Measurements from ENCODE around the gene TM4SF1.

Gene TM4SF1, protein sequence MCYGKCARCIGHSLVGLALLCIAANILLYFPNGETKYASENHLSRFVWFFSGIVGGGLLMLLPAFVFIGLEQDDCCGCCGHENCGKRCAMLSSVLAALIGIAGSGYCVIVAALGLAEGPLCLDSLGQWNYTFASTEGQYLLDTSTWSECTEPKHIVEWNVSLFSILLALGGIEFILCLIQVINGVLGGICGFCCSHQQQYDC

DNA sequence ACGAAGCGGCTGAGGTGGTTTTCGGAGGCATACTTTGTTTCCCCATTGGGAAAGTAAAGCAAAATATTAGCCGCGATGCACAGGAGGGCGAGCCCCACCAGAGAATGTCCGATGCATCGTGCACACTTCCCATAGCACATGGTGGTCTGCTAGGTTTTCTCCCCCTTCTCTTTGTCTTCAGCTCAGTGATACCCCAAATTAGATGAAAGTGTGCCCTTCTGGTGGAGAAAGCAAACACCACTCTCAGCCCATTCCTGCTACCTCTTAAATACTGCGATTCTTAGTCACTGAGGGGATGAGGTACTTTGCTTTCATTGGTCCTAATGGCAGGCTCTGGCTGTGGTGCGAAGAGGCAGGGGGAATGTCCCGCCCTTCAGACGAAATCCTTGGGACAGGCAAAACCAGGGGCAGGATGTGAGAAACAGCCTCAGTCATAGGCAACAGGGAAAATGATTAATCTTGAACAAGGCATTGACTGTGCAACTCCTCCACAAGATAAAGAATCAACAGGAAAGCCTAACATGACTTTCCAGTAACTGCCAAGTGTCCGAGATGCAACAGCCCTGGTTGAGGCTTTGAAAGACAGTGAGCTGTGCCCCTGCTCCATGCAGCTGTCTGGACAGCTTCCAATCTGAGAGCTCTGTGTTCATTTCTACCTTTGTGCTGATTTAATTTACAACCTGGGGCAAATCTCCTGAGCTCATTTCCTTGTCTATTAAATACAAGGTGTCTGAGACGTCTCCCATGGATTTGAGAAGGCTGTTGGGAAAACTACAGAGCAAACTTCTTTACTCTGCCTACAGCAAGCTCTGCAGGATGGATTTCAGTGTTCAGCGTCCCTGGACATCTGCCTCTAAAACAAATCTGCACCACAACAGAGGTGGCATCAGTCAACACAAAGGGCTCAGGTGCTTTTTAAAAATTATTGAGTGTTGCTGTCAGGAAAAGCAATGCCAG is at the start of gene TM4SF1:
Gene TM4SF1, minus strand, starts transcription at position 242 of the 957 bp plus-strand sequence. Its CDS starts 102 bp downstream, at position 140.
- peak; percentile 99 for DNase-seq (ENCODE audit: low spot score)

DNA sequence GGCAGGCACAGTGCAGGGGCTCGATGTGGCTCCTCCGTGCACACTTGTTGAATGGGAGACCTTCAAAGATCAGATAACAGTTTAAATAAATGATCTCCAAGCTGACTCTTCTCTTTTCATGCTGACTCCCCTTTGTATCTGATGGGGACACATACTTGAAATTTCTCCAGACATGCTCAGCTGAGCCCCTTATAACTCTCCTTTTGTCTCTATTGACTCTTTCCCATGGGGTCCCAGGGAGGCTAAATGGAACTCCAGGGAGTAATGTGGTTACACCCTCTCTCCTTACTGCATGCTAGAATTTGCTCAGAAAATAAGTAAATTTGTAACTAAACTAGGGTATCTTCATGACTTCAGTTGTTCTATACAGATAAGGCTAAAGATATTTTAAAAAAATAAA is 48.9 kb upstream of the TM4SF1 start:
- DNase-seq (ENCODE audit: low spot score) = no peak

DNA sequence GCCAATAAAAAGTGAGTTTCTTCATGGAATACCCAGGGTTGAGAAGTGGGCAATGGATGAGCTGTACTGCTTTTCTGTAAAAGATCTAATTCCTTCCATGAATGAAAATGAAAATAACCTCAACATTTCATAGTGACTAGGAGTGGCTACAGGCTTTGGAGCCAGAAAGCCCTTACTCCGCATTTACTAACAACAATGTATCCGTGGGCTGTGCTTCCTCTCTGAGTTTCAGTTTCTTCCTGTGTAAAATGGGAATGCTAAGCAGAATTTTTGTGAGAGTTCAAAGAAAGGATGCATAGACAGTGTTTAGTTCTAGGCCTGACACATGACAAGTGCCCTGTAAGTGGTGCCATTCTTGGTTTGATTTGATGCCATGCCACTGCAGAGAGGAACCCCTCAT is 47.5 kb upstream of the TM4SF1 start:
- no peak for DNase-seq (ENCODE audit: low spot score)

DNA sequence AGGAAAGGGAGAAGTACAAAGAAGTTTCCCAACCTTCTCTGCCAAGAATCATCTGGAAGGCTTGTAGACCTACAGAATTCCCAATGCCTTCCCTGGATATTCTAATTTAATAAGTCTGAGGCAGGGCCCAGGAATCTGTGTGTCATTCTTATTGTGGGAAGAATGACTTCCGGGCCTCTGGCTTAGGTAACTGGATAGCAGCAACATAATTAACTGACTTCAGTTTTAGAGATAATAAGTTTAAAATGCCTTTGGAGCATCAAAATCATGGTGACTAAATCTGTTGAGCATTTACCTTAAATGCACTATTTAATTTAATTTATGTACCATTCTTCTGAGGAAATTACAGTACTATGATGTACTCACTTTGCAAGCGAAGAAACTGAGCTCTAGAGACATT is 44.3 kb upstream of the TM4SF1 start:
- DNase-seq (ENCODE audit: low spot score) = no peak

DNA sequence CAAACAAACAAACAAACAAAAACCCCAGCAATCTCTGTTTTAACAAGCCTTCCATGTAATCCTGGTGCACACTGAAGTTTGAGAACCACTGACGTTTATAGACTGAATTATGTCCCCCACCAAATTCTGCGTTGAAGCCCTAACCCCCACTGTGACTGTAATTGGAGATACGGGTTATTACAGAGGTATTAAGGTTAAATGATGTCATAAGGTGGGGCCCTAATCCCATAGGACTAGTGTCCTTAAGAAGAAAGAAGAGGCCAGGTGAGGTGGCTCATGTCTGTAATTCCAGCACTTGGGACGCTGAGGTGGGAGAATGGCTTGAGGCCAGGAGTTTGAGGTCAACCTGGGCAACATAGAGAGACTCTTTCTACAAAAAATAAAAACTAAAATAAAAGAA is 42.4 kb upstream of the TM4SF1 start:
- DNase-seq (ENCODE audit: low spot score) = no peak

DNA sequence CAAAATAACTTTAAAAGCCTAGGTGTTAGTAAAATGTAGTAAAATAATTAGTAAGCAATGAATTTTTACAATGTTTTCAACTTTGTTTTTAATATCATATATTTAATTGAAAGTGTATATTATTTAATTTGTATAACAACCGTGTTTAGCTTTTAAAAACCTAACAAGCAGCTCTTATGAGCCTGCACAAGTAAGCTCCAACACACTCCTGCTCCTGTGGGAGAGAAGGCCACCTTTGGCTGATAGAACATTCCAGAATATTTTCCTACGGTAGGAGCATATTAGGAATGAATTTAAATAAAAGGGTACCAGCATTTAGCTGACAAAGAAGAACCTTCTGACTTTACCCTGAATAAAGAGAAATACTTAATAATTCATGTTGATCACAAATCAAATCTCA is 40.3 kb upstream of the TM4SF1 start:
- no peak for DNase-seq (ENCODE audit: low spot score)

DNA sequence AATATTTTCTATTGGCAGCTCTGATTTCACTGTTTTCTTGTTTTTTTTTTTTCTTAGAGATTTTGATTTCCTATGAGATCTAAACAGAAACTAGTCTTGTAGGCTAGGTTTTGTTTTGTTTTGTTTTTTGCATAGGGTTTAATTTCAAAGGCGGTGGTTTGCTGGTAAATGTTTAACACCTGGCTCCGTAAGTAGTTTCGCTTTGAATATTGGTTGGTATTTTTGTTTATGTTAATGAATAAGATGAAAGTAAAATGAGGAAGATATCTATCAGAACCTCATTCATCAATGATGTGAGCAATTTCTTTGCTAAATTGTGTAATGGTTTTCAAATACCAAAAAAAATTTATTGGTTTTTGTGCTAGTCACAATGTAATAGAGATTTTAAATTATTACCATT is 39.7 kb upstream of the TM4SF1 start:
- no peak for DNase-seq (ENCODE audit: low spot score)

DNA sequence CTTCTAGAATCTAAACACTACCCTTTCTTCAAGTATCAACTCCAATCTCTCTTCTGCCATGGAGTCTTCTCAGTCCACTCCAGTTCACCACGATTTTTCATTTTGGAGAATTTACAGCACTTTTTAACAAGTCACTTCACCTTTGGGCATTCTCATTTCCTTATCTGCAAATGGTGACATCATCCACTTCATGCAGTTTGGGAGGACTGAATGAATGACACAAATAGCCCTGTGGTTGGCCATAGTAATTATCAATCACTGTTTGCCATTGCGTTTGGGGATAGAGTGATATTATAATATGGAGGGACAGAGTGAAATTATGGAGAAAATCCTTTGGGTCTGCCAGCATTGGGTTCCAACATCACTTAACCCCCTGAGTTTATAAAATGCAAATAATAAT is 38.0 kb upstream of the TM4SF1 start:
- DNase-seq (ENCODE audit: low spot score) = no peak

DNA sequence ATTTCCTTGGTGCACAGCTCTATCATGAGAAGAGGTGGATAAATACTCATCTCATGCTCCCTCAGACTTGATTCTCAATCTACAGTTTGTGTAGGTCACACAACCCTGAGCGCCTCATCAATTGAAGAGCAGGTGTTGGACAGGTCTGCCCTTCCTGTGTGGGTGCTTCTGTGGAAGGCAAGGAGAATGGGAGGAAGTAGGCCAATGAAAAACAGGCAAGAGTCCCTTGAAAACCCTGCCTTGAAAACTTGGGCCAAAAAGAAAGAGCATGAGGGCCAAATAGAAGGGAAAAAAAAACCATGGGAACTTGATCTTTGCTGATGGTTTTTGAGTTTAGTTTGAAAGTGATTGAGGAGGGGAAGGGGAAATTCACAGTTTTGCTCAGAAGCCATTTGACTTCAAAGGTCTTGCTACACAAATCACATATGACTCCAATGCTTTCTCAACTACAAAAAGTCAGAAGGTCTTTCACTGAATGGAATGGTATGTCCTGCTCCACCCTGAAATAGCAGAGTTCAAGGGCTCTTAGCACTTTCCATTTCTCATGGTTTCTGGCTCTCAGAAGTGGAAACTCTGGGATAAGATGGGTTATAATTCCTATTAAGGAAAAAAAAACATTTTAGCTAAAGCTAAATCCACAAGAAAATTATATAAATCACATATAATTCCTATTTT is 37.2 kb upstream of the TM4SF1 start:
- DNase-seq (ENCODE audit: low spot score) = no peak

DNA sequence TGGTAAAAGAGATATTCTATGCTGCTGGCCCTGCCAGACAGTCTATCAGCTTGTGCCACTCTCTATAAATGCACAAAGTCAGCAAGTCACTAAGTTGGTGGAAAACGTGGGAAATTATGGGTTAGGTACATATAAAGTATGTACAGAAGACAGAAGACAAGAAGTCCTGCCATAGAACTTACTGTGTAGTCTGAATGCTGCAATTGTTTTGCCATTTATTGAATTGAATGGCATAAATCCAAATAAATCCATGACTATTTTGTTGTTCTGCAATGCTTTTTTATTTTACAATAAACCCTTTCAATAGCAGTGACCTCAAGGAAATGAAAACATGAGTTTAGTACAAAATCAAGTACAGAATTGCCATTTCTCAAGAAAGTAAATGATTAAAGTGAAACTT is 34.1 kb upstream of the TM4SF1 start:
- DNase-seq (ENCODE audit: low spot score) = no peak

DNA sequence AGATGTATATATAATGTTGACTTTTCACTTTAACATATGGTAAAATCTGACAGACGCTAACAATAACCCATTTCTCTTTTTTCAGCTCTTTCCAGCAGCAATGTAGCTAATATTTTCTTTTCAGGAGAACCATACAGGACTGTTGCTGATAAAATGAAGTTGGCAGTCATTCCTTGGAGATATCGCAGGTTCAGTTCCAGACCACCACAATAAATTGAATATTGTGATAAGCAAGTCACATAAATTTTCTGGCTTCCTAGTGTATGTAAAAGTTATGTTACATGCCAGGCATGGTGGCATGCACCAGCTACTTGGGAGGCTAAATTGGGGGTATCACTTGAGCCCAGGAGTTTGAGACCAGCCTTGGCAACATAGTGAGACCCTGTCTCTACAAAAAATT is 31.9 kb upstream of the TM4SF1 start:
- no peak for DNase-seq (ENCODE audit: low spot score)

DNA sequence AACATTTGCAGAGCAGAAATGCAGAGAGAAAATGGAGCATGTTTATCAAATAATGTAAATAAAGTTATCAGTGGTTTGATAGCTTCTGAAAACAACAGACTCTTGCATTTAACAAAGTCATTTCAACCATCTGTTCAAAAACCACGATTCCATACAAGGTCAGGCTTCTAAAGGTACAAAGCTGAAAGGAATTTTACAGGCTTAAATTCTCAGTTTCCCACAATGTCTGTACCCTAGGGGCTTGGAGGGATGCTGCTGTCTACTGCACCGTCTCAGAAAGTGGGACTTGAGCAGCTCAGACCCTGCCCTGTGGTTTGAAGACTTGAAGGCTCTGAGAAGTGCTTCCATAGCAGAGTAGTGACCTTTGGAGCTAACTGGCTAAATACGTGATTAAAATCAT is 30.4 kb upstream of the TM4SF1 start:
- DNase-seq (ENCODE audit: low spot score) = no peak

DNA sequence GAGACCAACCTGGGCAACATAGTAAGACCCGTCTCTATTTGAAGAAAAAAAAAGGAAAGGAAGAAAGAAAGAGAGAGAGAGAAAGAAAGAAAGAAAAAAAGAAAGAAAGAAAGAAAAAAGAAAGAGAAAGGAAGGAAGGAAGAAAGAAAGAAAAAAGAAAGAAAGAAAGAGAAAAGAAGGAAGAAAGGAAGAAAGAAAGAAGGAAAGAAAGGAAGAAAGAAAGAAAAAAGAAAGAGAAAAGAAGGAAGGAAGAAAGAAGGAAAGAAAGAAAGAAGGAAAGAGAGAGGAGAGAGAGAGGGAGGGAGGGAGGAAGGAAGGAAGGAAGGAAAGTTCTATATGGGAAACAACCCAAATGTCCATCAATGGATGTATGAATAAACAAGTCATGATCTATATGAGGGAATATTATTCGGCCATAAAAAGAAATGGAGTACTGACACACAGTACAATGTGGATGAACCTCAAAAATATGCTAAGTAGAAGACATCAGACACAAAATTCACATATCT is 28.8 kb upstream of the TM4SF1 start:
- DNase-seq (ENCODE audit: low spot score) = no peak

DNA sequence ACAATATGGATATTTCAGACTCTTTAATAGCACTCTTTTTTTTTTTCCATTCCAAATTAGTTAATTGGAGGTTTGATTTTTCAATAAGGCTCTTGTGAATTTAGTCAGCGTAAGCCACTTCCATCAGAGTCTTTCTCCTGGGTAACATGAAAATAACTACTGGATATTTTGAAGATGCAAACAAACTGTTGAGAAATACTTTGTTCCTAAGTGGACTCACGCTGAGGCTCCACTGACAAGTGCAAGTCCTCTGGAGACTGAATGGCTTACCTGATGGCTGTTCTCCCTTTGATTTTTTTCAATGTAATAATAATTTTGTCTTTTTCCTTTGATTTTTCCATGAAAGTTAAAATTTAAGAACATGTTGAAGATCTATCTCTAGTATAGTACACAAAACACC is 26.0 kb upstream of the TM4SF1 start:
- DNase-seq (ENCODE audit: low spot score) = no peak

DNA sequence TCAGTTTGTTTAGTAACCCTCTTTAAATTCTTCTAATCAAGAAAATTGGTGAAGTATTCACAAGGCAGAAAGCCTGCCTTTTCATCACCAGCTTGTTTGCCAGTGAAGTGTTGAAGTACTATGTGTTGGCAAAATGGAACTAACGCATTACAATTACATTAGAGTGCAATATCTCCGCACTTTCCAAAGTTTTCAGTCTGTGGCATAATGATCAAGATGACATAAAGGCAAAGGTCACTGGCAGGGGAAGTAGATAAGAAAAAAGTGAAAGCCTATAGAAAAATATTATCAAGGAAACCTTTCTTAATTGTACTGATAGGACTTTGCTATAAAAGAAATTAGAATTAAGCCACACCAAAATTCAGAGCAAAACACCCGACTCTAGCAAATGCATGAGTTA is 25.0 kb upstream of the TM4SF1 start:
- no peak for DNase-seq (ENCODE audit: low spot score)

DNA sequence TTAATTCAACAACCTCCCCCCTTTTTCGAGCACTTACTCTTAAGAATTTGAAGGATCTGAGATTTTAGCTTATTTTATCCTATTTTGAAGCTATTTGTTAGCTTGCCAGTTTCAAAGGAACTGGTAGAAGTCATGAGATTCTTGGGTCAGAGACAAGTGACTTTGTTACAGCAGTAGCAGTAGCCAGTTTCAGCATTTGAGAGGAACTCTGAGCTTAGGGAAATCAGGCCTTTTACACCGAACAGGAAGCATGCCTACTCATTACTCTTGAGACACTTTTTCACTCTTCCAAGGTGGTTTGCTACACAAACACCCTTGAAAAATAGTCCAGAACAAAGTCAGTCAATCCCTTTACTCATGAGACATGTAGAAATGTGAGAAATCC is 24.5 kb upstream of the TM4SF1 start:
- DNase-seq (ENCODE audit: low spot score) = no peak

DNA sequence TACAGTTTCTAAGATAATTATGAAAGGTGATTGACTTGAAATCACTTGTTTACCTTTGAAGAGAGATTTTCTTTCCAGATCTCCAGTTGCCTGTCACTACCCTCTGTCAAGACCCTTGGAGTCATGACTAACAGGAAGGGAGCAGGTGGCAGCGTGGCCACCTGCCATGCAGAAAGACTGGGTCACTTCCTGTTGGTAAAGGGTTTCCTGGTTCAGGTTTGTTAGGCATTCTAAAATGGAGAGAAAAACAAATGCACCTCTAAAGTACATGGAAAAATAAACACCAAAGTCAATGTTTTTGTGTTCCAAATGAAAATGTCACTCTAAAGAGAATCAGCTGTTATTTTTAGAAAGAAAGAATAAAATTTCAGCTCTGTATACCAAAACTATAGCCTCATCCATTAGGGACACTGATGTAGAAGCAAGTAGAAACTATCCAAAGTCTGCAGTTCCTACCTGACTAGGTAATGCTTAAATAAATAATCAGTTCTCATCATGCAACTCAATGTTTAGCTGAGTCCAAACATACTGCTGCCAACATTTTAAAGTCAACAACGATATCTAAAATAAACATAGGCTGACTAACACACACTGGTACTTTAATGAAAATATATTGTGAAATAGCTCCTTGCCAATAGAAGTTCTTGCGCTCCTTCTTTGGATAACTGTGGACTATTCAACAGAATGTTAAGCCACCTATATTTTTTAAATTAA is 23.9 kb upstream of the TM4SF1 start:
- DNase-seq (ENCODE audit: low spot score) = peak; percentile 9

DNA sequence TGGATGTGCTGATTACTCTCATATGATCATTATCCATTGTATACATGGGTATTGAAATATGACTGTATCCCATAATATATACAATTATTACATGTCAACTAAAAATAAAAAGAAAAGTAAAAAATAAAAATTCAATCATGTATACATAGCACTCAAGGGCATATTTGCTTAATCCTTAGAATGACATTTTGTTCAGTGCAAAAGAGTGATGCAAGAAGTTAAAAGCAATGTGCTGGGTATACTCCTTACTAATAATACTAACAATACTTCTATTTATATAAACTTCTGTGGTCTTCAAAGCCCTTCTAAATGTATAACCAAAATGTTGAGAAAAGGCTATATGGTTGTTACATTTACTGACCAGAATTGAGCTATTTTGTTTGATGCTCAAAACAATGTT is 23.2 kb upstream of the TM4SF1 start:
- no peak for DNase-seq (ENCODE audit: low spot score)

DNA sequence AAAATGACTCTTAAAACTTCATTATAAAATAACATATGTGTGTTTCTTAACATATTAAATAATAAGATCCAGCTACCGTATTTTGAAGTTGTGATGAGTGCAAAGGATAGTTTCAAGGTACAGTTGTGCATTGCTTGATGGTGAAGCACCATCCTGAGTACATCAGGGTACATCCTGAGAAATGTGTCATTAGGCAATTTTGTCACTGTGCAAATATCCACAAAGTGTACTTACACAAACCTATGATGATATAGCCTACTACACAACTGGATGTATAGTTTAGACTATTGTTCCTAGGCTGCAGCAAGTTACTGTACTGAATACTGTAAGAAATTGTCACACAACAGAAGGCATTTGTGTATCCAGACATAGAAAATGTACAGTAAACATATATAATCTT is 20.8 kb upstream of the TM4SF1 start:
- no peak for DNase-seq (ENCODE audit: low spot score)

DNA sequence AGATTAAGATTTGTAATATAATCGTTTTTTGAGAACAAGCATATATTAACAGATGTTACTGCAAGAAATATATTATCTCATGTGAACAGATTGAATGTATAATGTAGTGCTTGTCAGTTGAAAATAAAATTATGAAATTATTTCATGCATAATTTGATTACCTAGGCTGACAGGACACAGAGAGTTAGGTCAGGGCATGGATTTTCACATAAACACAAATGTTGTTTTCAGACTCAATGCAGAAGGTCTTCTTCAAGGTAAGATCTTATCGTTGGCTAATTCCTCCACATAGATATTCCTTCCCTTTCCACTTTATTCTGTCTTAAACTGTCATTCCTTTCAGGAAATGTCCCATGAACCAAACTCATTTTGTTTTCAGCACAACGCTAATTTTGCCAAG is 20.1 kb upstream of the TM4SF1 start:
- no peak for DNase-seq (ENCODE audit: low spot score)

DNA sequence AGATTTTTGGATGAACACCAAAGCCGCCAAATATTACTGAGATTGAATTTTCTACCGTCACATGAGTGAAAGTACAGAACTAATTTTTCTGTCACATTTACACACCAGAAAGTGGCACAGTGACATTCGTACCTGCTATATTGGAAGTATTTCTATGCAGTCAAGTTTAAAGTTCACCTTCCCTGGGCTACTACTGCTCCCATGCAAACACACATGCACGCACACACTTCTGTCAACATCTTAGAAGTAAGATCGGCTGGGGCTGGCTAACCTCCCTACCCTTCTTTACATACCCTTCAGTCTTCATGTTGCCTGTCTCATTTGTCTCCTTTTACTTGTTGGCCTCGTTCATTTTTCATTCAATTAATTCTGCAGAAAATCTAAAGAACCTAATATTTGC is 19.0 kb upstream of the TM4SF1 start:
- DNase-seq (ENCODE audit: low spot score) = no peak
